Measurements from ENCODE around the gene CDC5L.

CDC5L gene

GRCh38 chr6:44473393-44474189 lies 86.1 kb downstream of the CDC5L start:
- DNase-seq (ENCODE audit: low read depth) = no peak
- TF ChIP-seq CTCF (IDR thresholded peaks at IDR 0.05; ENCODE audit: insufficient read depth, low read depth, low read length, missing control alignments) = no peak

GRCh38 chr6:44474190-44474631 lies 86.7 kb downstream of the CDC5L start:
- no peak overlapping the region for H3K4me3 ChIP-seq (ENCODE audit: low read depth, low read length)
- DNase-seq (ENCODE audit: low read depth) = no peak
- TF ChIP-seq CTCF (IDR thresholded peaks at IDR 0.05; ENCODE audit: insufficient read depth, low read depth, low read length, missing control alignments) = no peak

More at GRCh38 chr6:44473393-44474189, 86.1 kb downstream of the CDC5L start:
- H3K4me3 ChIP-seq (ENCODE audit: low read depth, low read length) = no peak overlapping the region

GRCh38 chr6:44474643-44475042 lies 87.1 kb downstream of the CDC5L start:
- no peak overlapping the region for H3K4me3 ChIP-seq (ENCODE audit: low read depth, low read length)
- DNase-seq (ENCODE audit: low read depth) = no peak
- TF ChIP-seq CTCF (IDR thresholded peaks at IDR 0.05; ENCODE audit: insufficient read depth, low read depth, low read length, missing control alignments) = no peak

GRCh38 chr6:44475417-44475778 lies 87.9 kb downstream of the CDC5L start:
- DNase-seq (ENCODE audit: low read depth) = no peak
- TF ChIP-seq CTCF (IDR thresholded peaks at IDR 0.05; ENCODE audit: insufficient read depth, low read depth, low read length, missing control alignments) = no peak
- H3K4me3 ChIP-seq (ENCODE audit: low read depth, low read length) = no peak overlapping the region

- peak; percentile 94 for TF ChIP-seq CTCF (IDR thresholded peaks at IDR 0.05; ENCODE audit: insufficient read depth, low read depth, low read length, missing control alignments)
- peak; percentile 70 for DNase-seq (ENCODE audit: low read depth)
- H3K4me3 ChIP-seq (ENCODE audit: low read depth, low read length) = no peak overlapping the region
These were observed 88.4 kb downstream of the CDC5L start for GRCh38 chr6:44475779-44476434.

- no peak for TF ChIP-seq CTCF (IDR thresholded peaks at IDR 0.05; ENCODE audit: insufficient read depth, low read depth, low read length, missing control alignments)
- H3K4me3 ChIP-seq (ENCODE audit: low read depth, low read length) = no peak overlapping the region
- DNase-seq (ENCODE audit: low read depth) = no peak
These were observed 89.3 kb downstream of the CDC5L start for GRCh38 chr6:44476849-44477248.
